GM13977 (cell line): ENCODE measurements around the gene TPD52L1.

Experiments used
- DNase-seq: peaks from one replicate; pipeline ENCODE4 v3.0.0; 2012; ENCODE audit warnings: low spot score
- in situ Hi-C: fragments of 300-500 bp; cut with MboI; formaldehyde crosslinking; loops from one replicate; pipeline ENCODE4 v1.12.0; 2022; ENCODE audit warnings: low sequenced_read_pairs, low pct_unique_long_range_greater_than_20kb, mixed read lengths, inconsistent platforms; ENCODE audit not compliant: unreplicated experiment
- TF ChIP-seq, protein P1 (sequence below): IDR thresholded peaks from 2 replicates; pipeline ENCODE4 v1.5.1; 2012; ENCODE audit warnings: mild to moderate bottlenecking, control low read depth; ENCODE audit not compliant: insufficient read depth; ENCODE audit errors: extremely low read depth, missing control alignments

The TPD52L1 gene

DNA sequence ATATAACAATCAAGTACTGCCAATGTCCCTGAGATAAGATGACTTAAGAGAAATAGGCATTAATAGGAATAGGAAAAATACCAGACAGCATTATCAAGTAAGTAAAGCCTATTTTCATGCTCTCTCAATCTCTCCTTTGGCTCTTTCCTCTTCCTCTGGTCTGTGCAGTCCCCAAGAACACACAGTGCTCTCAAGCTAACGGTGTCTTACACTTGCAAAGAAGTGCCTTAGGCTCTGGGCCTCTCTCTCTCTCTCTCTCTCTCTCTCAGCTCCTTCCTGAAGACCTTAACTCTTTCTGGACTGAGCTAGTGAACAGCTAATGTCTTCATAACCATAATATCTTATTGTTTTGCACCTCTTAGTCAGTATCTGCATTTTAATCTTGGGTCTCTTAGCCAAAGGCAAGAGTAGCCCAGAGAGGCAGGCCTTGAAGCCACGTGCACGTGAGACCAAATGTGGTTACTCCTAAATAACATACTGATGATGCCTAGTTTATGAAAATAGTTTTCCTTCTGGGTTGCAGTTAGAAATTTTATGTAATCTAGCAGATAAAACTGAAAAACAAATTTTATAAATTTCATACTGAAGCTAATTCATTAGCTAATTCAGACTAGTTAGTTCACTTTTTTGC lies 70.8 kb downstream of the TPD52L1 start:
- DNase-seq = no peak
- in situ Hi-C loops = no loop called here
- TF ChIP-seq, protein P1, sequence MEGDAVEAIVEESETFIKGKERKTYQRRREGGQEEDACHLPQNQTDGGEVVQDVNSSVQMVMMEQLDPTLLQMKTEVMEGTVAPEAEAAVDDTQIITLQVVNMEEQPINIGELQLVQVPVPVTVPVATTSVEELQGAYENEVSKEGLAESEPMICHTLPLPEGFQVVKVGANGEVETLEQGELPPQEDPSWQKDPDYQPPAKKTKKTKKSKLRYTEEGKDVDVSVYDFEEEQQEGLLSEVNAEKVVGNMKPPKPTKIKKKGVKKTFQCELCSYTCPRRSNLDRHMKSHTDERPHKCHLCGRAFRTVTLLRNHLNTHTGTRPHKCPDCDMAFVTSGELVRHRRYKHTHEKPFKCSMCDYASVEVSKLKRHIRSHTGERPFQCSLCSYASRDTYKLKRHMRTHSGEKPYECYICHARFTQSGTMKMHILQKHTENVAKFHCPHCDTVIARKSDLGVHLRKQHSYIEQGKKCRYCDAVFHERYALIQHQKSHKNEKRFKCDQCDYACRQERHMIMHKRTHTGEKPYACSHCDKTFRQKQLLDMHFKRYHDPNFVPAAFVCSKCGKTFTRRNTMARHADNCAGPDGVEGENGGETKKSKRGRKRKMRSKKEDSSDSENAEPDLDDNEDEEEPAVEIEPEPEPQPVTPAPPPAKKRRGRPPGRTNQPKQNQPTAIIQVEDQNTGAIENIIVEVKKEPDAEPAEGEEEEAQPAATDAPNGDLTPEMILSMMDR = no peak

DNA sequence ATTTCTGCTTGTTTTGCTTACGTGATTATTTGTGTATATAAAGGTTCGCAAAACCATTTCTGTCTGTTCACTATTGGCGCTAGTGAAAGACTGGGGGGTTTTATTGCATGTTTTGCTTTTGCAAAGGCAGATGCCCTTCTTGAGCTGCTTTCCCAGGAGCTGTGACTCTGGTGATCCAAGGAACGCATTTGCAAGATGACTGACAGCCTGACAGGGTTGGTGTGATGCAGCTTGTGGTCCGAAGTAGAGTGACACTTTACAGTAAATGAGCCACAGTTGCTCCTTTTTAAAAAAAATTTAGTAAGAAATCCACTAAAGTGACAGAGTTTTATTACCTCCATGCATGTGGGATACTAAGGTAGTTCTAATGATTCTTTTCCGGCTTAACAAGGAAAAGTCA lies 73.7 kb downstream of the TPD52L1 start:
- in situ Hi-C loops = no loop called here
- TF ChIP-seq, protein P1 = no peak
- DNase-seq = no peak

DNA sequence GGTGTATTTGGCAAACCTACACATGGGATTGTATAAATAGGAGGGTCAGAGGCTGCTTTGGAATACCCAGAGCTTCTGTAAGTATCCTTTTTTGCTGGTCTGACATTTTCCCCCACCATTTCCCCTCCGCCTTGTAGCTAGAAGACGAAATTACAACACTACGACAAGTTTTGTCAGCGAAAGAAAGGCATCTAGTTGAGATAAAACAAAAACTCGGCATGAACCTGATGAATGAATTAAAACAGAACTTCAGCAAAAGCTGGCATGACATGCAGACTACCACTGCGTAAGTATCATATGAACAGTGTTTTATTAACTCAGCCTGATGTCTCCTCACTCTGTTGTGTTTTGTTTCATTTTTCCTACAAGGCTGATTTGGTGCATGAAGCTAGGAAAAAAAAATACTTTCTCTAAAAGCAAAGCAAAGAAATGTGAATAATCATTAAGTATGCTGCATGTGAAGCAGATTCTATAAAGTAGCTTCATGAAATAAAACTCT lies 75.5 kb downstream of the TPD52L1 start:
- in situ Hi-C loops = no loop called here
- DNase-seq = no peak
- TF ChIP-seq, protein P1 = no peak

DNA sequence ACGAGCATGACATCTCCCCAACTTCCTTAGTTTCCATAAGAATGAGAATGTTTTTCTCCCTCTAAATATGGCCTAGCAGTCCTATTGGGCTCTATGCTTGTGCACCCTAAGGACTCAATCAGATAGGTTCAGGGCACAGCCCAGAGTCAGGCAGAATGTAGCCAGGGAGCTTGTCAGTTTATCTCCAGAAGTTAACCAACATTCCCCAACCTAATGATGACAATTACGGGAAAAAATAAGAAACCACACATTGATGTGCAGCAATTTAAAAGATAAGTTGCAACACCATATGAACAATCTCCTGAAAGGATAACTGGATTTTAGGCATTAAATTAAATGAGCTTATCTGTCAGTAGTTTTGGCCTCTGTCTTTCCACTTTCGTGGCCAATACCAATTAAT lies 77.1 kb downstream of the TPD52L1 start:
- in situ Hi-C loops = no loop called here
- DNase-seq = no peak
- TF ChIP-seq, protein P1 = no peak

DNA sequence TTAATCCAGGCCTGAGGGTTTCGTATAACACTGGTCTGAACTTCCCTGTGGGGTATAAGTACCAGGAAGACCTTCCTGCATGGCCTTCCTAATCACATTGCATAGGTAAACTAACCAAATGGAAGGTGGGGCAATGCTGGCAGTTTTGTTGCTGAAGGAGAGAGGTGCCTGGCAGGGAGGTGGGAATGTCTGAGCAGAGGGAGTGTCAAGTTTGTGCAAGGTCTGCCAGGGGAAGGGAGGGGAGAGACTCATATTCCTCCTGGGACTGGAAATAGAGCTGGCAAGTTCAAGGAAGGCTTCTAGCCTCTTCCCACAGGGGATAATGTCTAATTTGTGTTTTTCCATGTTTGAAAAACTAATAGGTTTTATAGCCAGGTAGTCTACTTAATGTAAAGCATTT lies 77.6 kb downstream of the TPD52L1 start:
- in situ Hi-C loops = no loop called here
- TF ChIP-seq, protein P1 = no peak
- no peak for DNase-seq

DNA sequence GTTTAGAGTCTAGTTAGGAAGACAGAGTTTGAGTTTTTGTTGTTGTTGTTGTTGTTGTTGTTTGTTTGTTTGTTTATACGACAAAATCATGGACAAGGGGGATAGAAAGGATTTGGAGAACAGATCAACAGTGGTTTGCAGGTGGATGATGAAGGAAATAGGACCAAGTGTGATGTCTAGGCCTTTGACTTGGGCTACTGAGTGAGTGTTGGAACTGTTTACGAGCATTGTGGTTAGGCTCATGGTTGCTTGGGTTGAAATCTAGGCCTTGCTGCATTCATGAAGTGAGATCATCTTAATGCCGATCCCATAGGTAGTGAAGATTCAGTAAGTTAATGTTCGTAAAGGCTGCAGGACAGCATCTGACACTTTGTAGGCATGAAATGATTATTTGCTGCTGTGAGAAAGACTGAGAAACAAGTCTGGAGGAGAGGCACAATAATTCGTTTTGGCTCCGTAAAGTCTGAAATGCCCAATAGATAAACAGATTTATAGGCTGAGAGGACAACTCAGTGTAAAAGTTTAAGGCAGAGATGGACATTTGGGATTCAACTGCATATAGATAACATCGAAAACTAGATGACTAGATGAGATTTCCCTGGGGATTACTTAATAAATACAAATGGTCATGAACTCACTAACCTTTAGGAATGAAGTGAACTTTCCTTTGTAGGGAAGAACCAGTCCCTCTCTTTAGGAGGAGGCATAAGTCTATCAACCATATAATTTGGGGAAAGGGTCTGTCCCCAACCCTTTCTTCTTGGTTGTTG lies 78.2 kb downstream of the TPD52L1 start:
- in situ Hi-C loops = no loop called here
- TF ChIP-seq, protein P1 = no peak
- no peak for DNase-seq
